Neutrophil (primary cell): ENCODE data around the gene STN1.

Experiments used
- H3K27ac ChIP-seq: fragments of 200-600 bp; sonication (generic); 2 replicates; pipeline ENCODE4 v1.5.1; 2016; ENCODE audit warnings: mild to moderate bottlenecking, moderate library complexity
- H3K27me3 ChIP-seq: fragments of 200-600 bp; sonication (generic); 2 replicates; pipeline ENCODE4 v1.6.0; 2016; ENCODE audit warnings: mild to moderate bottlenecking
- H3K36me3 ChIP-seq: fragments of 200-600 bp; sonication (generic); 2 replicates; pipeline ENCODE4 v1.5.1; 2017
- H3K4me1 ChIP-seq, 2 experiments: fragments of 200-600 bp in 1 of 2; sonication (generic) in 1 of 2; 1 replicate in 1 of 2; 2 replicates in 1 of 2; pipeline versions ENCODE4 v1.5.1 to v1.6.1; 2013 to 2016; ENCODE audit warnings: low read depth in 1 of 2, low read length in 1 of 2, mild to moderate bottlenecking in 1 of 2, moderate library complexity in 1 of 2; ENCODE audit not compliant: control insufficient read depth in 1 of 2, insufficient read depth in 1 of 2
- H3K4me3 ChIP-seq, 2 experiments: fragments of 200-600 bp in 1 of 2; sonication (generic) in 1 of 2; 1 replicate in 1 of 2; 2 replicates in 1 of 2; pipeline ENCODE4 v1.5.1; 2013 to 2016; ENCODE audit warnings: low read depth in 1 of 2, low read length in 1 of 2, mild to moderate bottlenecking in 1 of 2, moderate library complexity in 1 of 2
- H3K9me3 ChIP-seq: fragments of 200-600 bp; sonication (generic); 2 replicates; pipeline ENCODE4 v1.5.1; 2016
- TF ChIP-seq, protein P1 (sequence below): fragments of 200-600 bp; sonication (generic); IDR thresholded peaks from 2 replicates; pipeline ENCODE4 v1.5.1; 2016; ENCODE audit warnings: antibody characterized with exemption

Gene STN1

DNA sequence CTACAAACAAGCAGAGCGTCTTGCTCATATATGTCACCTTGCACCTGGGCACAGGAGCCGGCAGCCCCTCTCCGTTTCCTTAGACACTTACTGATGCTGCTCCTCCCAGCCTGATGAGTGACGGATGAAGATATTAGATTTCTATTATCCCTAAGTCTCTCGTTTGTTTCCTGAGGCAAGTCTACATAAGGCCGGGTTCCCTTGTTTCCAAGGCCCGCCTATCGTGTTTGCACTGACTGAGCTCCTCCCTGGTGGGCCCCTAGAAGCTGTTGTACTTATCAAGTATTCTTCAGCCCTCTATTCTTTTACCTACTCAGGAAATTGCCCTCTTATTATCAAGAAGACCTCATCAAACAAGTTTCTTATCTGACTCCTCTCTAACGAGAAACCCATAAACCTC lies 81.1 kb downstream of the STN1 start:
- H3K4me1 ChIP-seq = no peaks in the 10 kb centered on the region
- TF ChIP-seq, protein P1, sequence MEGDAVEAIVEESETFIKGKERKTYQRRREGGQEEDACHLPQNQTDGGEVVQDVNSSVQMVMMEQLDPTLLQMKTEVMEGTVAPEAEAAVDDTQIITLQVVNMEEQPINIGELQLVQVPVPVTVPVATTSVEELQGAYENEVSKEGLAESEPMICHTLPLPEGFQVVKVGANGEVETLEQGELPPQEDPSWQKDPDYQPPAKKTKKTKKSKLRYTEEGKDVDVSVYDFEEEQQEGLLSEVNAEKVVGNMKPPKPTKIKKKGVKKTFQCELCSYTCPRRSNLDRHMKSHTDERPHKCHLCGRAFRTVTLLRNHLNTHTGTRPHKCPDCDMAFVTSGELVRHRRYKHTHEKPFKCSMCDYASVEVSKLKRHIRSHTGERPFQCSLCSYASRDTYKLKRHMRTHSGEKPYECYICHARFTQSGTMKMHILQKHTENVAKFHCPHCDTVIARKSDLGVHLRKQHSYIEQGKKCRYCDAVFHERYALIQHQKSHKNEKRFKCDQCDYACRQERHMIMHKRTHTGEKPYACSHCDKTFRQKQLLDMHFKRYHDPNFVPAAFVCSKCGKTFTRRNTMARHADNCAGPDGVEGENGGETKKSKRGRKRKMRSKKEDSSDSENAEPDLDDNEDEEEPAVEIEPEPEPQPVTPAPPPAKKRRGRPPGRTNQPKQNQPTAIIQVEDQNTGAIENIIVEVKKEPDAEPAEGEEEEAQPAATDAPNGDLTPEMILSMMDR = no peak
- H3K27me3 ChIP-seq = peaks cover 8% of the 10 kb centered on the region

DNA sequence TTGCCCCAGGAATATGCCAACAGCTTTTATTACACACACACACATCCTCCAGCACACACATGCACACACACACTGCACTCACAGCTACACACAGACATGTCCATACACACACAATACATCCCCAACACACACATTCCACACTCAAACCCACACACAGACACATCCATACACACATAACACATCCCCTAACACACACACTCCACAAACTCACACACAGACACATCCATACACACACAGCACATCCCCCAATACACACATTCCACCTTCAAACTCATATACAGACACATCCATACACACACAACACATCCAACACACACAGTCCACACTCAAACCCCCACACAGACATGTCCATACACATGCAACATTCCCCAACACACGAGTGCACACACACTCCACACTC lies 81.7 kb downstream of the STN1 start:
- H3K27ac ChIP-seq = no peak overlapping the region
- TF ChIP-seq, protein P1 = no peak
- H3K27me3 ChIP-seq = peaks cover 8% of the 10 kb centered on the region
- no peaks in the 10 kb centered on the region for H3K4me1 ChIP-seq
- peaks cover 6% of the 10 kb centered on the region for H3K9me3 ChIP-seq
- H3K4me3 ChIP-seq = no peak overlapping the region
- H3K36me3 ChIP-seq = no peaks in the 10 kb centered on the region

More for the DNA sequence above, 81.1 kb downstream of the STN1 start:
- Histone ChIP-seq H3K27ac (no peak overlapping the region), H3K4me3 (no peak overlapping the region), H3K36me3 (no peaks in the 10 kb centered on the region), H3K9me3 (peaks cover 6% of the 10 kb centered on the region)

DNA sequence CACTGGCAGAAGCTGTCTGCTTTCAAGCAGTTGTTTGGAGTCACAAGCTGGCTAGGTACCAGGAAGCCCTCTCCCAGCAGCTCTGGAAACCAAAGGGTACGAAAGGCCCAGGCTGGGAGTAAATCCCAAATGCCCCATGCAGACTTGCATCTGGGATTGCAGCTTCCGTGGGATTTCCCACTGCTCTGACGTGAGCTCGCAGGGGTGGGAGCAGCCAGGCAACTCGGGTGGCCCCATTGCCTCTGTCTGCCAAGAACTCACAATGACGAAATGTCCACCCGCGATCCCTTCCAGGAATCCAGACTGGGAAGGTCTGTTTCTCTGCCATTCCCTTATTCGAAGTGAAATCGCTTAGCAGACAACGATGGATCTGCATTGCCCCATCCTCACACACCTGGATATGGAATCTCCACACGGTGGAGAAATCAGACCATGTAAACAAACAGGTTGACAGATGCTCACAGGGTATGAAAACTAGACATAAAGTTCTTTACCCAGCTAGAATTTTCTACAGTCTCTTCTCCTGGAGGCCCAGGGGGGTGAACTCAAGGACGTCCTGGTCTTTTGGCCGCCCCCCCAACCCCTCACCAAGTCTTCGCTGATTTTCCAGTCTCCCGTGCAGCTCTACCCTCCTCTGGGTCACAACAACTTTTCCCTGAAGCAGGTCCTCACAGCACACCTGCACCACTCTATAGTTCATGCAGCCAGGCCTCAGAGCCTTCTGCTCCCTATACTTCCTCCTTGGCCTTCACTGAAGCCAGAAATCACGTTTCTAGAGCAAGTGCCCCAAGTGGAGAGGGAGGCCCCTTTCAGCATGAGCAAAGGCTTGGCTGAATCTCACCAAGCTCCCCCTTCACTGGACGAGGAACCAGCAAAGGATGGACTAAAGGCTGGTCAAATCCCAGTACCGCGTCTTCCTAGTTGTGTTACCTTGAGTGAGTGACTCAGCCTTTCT lies 82.6 kb downstream of the STN1 start:
- Histone ChIP-seq H3K27ac (no peak overlapping the region), H3K27me3 (peaks cover 13% of the 10 kb centered on the region), H3K9me3 (peaks cover 6% of the 10 kb centered on the region), H3K4me3 (no peak overlapping the region), H3K4me1 (no peaks in the 10 kb centered on the region), H3K36me3 (no peaks in the 10 kb centered on the region)
- TF ChIP-seq, protein P1 = no peak

DNA sequence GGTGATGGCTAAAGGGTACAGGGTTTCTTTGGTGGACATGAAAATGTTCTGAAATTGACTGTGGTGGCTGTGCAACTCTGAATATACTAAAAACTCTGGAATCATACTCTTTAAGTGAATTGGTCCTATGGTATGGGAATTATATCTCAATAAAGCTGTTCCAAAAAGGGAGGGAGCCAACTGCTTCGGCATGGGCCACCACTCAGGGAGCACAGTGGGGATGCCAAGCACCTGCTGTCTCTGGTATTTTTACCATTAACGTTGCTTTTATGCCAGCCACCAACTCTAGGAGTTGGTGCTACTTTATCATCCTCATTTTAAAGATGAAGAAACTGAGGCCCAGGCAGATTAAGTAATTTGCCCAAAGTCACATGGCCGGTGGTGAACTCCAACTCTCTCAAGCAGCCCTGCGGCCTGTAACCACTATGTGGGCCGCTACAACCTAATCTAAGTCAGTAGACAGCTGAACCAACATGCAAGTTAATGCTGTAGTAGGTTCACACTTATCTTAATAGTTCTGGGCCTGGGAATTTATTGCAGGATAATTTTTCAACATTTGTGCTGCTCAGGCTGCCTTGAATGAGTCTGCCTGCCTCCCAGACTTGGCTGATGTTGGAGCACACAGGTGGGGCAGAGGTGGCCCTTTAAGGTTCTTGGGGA lies 83.4 kb downstream of the STN1 start:
- Histone ChIP-seq H3K4me1 (no peaks in the 10 kb centered on the region), H3K9me3 (peaks cover 6% of the 10 kb centered on the region), H3K4me3 (no peak overlapping the region), H3K36me3 (no peaks in the 10 kb centered on the region), H3K27ac (no peak overlapping the region), H3K27me3 (peaks cover 11% of the 10 kb centered on the region)
- TF ChIP-seq, protein P1 = no peak

DNA sequence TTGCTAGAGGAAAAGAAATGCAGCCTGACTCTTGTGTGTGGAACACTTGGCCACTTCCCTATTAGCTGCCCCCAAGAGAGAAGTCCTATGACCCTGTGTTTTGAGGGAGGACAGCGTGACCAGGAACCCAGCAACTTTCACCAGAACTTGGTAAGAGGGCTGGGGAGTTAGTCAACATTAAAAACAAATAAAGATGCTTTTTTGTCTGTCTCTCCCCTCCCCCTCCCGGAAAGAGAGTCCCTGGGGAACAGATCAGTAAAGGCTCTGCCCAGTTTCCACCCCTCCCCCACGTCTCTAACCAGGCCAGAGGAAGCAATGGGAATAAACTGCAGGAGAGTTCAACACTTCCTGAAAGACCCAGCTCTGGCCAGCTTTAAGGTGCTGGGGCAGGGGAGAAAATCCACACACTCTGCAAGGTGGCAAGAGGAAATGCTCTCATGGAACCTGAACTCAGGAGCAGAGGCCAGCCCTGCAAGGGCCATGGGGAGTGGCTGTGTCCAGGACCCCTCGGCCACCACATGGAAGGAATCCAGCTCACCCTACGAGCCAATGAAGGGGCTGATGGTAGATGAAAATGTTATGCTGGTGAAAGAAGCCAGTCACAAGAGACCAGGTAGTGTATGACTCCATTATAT lies 84.1 kb downstream of the STN1 start:
- no peak overlapping the region for H3K27ac ChIP-seq
- no peaks in the 10 kb centered on the region for H3K36me3 ChIP-seq
- H3K27me3 ChIP-seq = peaks cover 11% of the 10 kb centered on the region
- peaks cover 6% of the 10 kb centered on the region for H3K9me3 ChIP-seq
- no peaks in the 10 kb centered on the region for H3K4me1 ChIP-seq
- no peak overlapping the region for H3K4me3 ChIP-seq
- TF ChIP-seq, protein P1 = no peak
